Tibial nerve (tissue), 4 donors: Measurements from ENCODE around the gene ZNF618. TPM values are rescaled to one million over a fixed set of nuclear protein-coding genes. Genes with fewer than 3 reads are reported as not detected.

Experiments
- DNase-seq, 2 donors: peaks; one replicate each; pipeline ENCODE4 v3.0.0-alpha.2; 2019; ENCODE audit warnings: low spot score in 2 of 2
- H3K27ac ChIP-seq, 4 donors: fragments of 200-600 bp; sonication (generic) in 3 of 4; one replicate each; pipeline ENCODE4 v1.5.1; 2017 to 2019; ENCODE audit warnings: mild to moderate bottlenecking in 1 of 4
- H3K27me3 ChIP-seq, 2 donors: fragments of 200-600 bp; sonication (generic) in 1 of 2; one replicate each; pipeline versions ENCODE4 v1.5.1 to v1.6.0; 2017 to 2019
- H3K36me3 ChIP-seq, 3 donors: fragments of 200-600 bp; sonication (generic); one replicate each; pipeline ENCODE4 v1.5.1; 2018 to 2019
- H3K4me1 ChIP-seq, 4 donors: fragments of 200-600 bp; sonication (generic) in 3 of 4; one replicate each; pipeline ENCODE4 v1.5.1; 2017 to 2019
- H3K4me3 ChIP-seq, 4 donors: fragments of 200-600 bp; sonication (generic) in 3 of 4; one replicate each; pipeline ENCODE4 v1.5.1; 2017 to 2019; ENCODE audit warnings: mild to moderate bottlenecking in 1 of 4, moderate library complexity in 1 of 4
- H3K9me3 ChIP-seq, 4 donors: fragments of 200-600 bp; sonication (generic) in 3 of 4; one replicate each; pipeline ENCODE4 v1.5.1; 2017 to 2019
- EP300 ChIP-seq, 2 donors: sonication (generic); formaldehyde crosslinking; IDR thresholded peaks; one replicate each; pipeline ENCODE4 v1.6.1; 2017; ENCODE audit warnings: antibody characterized with exemption in 2 of 2, mild to moderate bottlenecking in 1 of 2
- POLR2A ChIP-seq, 2 donors: fragments of 450-650 bp; IDR thresholded peaks; one replicate each; pipeline ENCODE4 v1.6.1; 2017; ENCODE audit warnings: antibody characterized with exemption in 2 of 2, mild to moderate bottlenecking in 2 of 2, moderate library complexity in 2 of 2
- WGBS, 2 donors: methylation state at CpG; one replicate each; pipeline ENCODE4 v1.1.5; 2018; 5-methylcytosine and 5-hydroxymethylcytosine counted together
- total RNA-seq, 4 donors: library from RNA; depleted of rRNA; stranded (reverse); fragments of >200 nt; gene quantifications; one replicate each; pipeline ENCODE4 v1.1.0, GENCODE V29; 2016
- TF ChIP-seq, protein P1 (sequence below), 5 experiments: fragments of 200-600 bp in 3 of 5; fragments of 450-650 bp in 2 of 5; sonication (generic) in 3 of 5; IDR thresholded peaks; one replicate each; pipeline ENCODE4 v1.5.1; 2016 to 2019; ENCODE audit warnings: antibody characterized with exemption in 5 of 5, mild to moderate bottlenecking in 3 of 5, moderate library complexity in 2 of 5

The ZNF618 gene
- total RNA-seq, 4 donors from 2014 or later: 7.3 to 11.6 (median 9.0) TPM

DNA sequence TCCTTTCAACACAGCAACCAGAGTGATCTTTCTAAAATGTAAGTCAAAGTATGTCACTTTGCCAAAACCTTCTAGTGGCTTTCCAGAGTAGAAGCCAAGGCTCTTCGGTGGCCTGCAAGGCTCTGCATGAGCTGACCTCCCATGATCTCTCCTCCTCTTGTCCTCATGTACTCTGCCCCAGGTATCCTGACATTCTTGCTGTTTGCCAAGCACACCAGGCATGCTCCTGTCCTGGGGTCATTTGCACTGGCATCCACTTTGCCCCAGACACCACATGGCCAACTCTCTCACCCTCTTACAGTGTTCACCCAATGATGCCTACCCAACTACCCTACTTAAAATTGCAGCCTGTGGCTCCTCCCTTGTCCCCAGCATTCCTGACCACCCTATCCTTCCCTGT, 86.3 kb downstream of the ZNF618 start:
- Histone ChIP-seq H3K4me1 (peaks cover 0 to 33% (median 15%) of the 10 kb centered on the region in 4 donors), H3K9me3 (no peaks in the 10 kb centered on the region), H3K4me3 (no peak overlapping the region), H3K27ac (no peak overlapping the region), H3K27me3 (no peaks in the 10 kb centered on the region), H3K36me3 (no peaks in the 10 kb centered on the region)
- no peak for DNase-seq
- TF ChIP-seq EP300 (IDR thresholded peaks at IDR 0.05) (no peak), POLR2A (IDR thresholded peaks at IDR 0.05) (no peak)
- TF ChIP-seq, protein P1, sequence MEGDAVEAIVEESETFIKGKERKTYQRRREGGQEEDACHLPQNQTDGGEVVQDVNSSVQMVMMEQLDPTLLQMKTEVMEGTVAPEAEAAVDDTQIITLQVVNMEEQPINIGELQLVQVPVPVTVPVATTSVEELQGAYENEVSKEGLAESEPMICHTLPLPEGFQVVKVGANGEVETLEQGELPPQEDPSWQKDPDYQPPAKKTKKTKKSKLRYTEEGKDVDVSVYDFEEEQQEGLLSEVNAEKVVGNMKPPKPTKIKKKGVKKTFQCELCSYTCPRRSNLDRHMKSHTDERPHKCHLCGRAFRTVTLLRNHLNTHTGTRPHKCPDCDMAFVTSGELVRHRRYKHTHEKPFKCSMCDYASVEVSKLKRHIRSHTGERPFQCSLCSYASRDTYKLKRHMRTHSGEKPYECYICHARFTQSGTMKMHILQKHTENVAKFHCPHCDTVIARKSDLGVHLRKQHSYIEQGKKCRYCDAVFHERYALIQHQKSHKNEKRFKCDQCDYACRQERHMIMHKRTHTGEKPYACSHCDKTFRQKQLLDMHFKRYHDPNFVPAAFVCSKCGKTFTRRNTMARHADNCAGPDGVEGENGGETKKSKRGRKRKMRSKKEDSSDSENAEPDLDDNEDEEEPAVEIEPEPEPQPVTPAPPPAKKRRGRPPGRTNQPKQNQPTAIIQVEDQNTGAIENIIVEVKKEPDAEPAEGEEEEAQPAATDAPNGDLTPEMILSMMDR (IDR thresholded peaks at IDR 0.05): no peak
- 95 to 100% methylated on average over 1 of the region's 1 CpG for WGBS, 2 donors

DNA sequence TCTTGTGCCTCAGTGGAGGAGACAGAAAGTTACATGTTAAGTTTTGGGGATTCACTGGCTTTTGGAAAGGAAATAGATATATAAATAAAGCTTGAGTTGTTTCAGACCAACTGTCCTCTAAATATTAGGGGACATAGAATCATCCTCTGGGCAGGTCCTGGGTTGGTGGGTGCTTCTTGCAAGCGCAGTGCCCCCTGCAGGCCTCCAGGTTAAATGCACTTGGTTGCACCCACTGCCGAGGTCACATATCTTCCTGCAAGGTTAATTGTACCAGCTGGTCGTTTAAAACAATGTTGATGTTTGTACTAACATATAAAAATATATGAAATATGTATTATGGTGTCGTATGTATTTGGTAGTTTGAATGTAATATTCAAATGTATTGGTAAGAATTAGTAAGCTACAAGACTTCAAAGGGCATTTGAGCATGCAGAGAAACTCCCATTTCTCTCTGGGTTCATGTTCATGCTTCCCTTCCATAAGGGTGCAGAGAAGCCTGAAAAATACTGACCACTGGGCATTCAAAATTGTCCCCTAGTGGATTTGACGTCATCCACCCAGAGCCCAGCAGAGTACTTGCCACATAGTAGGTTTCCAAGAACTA, 87.0 kb downstream of the ZNF618 start:
- no peaks in the 10 kb centered on the region for H3K36me3 ChIP-seq
- no peak for TF ChIP-seq EP300 (IDR thresholded peaks at IDR 0.05)
- TF ChIP-seq, protein P1 (IDR thresholded peaks at IDR 0.05): peak in 4 of 5 experiments; percentile 22 to 57 (median 28)
- WGBS, 2 donors: 60 to 66% methylated on average over 5 of the region's 5 CpGs
- no peaks in the 10 kb centered on the region for H3K9me3 ChIP-seq
- no peak overlapping the region for H3K4me3 ChIP-seq
- H3K4me1 ChIP-seq: peaks cover 0 to 26% (median 13%) of the 10 kb centered on the region in 4 donors
- DNase-seq: peak in 1 of 2 donors; percentile 19
- no peak overlapping the region for H3K27ac ChIP-seq
- no peaks in the 10 kb centered on the region for H3K27me3 ChIP-seq

DNA sequence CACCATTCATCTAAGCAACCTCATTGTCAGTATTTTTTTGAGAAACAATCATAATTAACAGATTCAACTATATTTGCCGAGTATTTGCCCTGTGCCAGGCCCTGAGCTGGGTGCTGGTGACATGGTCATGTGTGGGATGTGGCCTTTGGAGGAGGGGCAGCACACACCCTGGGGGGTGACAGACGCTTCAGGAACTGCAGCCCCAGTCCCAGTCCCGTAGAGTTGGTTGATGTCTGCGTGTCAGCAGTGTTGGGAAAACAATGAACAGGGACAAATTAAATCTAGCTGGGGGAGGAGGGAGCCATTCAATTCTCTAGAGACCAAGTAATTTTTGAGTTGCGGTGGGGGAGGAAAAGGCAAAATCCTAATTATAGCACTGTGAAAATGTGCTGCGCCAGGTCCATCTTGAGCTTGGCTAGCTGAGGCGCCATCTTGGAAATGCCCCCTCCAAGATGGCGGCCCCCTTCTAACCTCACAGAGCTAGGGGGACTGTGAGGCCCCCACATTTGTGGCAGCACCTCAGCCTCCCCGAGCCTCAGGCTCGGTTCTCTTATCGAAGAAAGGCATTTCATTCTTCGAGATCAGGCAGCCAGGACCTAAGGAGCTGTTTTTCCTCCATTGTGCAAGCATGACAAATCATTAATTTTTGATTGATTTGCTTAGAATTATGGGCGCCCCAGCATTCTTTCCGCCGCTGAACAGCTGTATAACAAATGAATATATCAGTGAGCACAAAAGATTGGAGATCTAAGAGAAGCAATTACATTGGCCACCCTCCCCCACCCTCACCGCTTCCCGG, 87.8 kb downstream of the ZNF618 start:
- no peak for DNase-seq
- WGBS, 2 donors: 44 to 51% methylated on average over 17 of the region's 17 CpGs
- TF ChIP-seq, protein P1 (IDR thresholded peaks at IDR 0.05): no peak
- TF ChIP-seq POLR2A (IDR thresholded peaks at IDR 0.05) (no peak), EP300 (IDR thresholded peaks at IDR 0.05) (no peak)

DNA sequence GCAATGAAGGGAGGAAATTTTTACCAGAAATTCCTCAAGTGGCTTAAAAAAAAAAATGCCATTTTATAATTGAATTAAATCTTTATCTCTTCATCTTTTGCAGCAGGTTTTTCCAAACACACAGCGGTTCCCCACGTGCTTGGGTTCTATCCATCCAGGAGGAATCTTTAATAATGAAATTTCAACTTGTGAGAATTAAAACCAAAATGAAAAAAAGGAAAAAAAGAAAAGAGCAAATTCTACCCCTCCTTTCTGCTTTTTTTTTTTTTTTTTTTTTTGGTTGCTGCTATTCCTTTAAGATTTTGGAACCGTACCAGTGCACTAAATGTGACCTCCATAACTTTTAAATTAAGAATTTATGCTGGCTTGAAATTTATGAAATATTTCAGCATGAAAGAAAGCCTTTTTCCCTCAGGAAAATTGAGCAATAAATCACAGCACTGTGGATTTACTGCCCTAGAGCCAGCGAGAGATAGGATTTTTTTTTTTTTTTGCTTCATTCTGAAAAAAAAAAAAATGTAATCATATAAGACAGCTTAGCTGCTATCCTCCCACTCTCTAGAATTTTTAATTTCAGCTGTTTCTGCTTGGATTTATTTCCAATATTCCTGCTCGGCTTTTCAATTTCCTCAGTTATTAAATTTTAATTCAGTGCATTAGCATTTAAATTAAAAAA, 88.5 kb downstream of the ZNF618 start:
- Histone ChIP-seq H3K27ac (no peak overlapping the region), H3K36me3 (peaks cover 0 to 10% (median 0%) of the 10 kb centered on the region in 3 donors), H3K9me3 (peaks cover 0 to 6% (median 0%) of the 10 kb centered on the region in 4 donors), H3K4me3 (no peak overlapping the region), H3K4me1 (peaks cover 0 to 25% (median 11%) of the 10 kb centered on the region in 4 donors), H3K27me3 (no peaks in the 10 kb centered on the region)
- no peak for TF ChIP-seq POLR2A (IDR thresholded peaks at IDR 0.05)
- TF ChIP-seq, protein P1 (IDR thresholded peaks at IDR 0.05): no peak
- no peak for TF ChIP-seq EP300 (IDR thresholded peaks at IDR 0.05)
- 36 to 37% methylated on average over 5 of the region's 5 CpGs for WGBS, 2 donors
- no peak for DNase-seq

More for the DNA sequence above, 87.8 kb downstream of the ZNF618 start:
- H3K9me3 ChIP-seq: no peaks in the 10 kb centered on the region
- peaks cover 0 to 3% (median 0%) of the 10 kb centered on the region in 3 donors for H3K36me3 ChIP-seq
- H3K4me1 ChIP-seq: peaks cover 0 to 25% (median 11%) of the 10 kb centered on the region in 4 donors
- no peak overlapping the region for H3K4me3 ChIP-seq
- H3K27me3 ChIP-seq: no peaks in the 10 kb centered on the region
- H3K27ac ChIP-seq: no peak overlapping the region
